NCI-H510A treated with DMSO at 0.1 percent for 48 hours (cell line): ENCODE data around the gene ITGA2.

Experiments
- DNase-seq: peaks from one replicate; lab custom pipeline; 2025; lab: John Stamatoyannopoulos, UW

ITGA2 gene

DNA sequence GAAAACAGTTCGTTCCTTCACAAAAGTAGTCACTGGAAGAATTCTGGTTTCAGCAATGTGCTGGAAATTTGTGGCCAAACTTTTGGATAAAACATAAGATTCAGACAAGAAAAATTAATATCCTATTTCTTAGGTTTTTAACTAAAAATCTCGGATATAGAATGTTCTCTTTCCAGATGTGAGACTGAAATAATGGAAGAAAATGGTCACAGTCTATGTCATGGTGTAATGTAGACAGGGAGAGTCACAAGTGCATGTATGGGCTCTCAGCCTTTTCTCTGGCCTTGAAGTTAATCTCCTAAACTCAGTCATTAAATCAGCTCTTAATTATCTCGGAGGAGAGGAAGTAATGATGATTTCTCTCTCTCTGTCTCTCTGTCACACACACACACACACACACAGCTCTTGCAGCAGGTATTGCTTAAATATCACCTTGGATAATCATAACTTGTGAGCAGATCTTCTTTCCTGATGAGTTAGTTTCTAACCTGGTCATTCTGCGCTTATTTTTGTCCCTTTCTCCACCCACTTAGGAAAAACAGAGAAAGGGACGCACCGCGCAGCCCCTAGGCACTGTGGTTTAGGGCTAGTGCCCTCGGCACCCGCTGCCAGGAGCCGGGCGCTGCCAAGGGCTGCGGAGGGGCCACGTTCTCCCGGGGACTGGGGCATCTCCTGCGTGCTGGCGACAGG, 672 bp upstream of the ITGA2 start:
- no peak for DNase-seq

DNA sequence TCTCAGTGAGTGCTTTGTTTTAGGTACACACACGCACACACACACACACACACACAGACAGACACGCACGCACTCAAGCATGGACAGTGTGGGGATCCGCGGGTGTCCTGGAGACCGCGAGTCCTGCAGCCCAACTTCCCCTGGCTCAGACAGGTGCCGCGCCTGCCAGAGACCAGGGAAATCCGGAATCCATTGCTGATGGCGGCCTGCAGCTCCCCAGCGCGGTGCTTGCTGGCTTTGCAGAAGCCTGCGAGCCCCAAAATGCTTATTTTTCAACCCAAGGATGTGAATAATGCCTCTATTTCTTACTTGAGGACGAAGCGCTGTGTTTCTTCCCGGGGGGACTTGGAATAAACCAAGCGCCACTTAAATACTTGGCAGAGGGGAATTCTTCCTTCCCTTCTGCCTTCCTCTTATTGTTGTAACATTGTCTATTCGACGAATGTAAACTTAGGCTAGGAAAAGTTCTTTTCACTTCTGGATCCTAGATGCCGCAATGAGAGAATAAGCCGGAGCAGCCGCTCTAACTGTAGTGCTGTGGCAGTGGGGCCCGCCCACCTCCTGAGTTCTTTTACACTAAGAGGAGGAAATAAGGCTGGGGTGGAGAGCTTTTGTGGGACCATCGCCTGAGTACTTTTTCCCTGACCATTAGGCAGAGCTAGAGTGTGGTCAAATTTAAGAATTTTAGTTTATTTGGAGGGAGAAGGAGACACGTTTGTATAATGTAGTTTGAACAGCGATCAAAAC, 802 bp downstream of the ITGA2 start:
- no peak for DNase-seq

DNA sequence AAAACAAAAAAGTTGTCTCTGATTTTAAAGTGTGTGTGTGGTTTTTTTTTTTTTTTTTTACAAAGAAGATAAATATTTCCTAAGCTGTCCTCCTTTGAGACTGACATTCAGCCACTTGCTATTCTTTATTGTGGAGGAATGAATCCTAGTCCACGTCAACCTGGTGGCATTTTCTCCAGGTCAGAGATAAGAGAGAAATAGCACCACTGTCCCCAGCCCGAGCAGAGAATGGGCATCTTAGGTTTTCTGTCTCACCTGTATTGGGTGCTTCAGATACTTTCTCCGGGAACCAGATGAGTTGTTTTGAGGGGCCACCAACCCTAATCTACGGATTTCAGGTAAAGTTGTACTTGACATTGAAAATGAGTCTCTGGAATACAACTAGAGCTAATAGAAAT, 1.4 kb downstream of the ITGA2 start:
- no peak for DNase-seq

DNA sequence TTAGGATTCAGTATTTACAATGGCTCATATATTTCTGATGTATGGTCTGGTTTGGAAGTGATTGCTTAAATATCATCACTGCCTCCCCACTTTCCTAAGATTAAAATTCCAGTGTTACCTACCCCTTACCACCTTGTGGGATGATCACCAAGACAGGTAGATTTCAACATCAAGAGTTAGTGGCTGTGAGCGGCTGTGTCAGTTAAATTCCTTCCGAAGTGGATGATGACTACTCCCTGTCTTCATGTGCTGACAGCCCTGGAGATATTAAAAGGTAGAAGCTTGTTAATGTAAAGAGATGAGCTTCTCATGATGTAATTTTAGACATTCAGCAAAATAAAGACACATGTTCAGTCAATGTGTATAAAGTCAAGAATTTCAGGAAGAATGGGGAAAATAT, 4.2 kb downstream of the ITGA2 start:
- no peak for DNase-seq

DNA sequence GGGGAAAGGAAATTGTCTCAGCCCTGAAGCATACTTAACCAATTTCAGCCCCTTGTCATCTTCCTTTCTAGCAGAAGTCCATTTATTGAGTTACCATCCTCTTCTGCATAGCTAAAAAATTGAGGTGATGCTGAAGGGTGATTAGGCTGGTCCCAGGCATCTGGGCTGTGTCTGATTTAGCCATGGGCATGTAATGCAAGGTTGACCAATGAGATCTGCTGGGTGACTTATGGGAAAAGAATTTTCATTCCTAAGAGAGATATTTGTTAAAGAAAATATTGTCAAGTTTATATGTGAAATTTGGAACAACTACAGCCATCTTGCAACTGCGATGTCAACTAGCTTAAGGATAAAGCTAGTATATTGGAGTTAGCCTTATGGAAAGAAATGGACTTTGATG, 5.1 kb downstream of the ITGA2 start:
- DNase-seq, result no peak

DNA sequence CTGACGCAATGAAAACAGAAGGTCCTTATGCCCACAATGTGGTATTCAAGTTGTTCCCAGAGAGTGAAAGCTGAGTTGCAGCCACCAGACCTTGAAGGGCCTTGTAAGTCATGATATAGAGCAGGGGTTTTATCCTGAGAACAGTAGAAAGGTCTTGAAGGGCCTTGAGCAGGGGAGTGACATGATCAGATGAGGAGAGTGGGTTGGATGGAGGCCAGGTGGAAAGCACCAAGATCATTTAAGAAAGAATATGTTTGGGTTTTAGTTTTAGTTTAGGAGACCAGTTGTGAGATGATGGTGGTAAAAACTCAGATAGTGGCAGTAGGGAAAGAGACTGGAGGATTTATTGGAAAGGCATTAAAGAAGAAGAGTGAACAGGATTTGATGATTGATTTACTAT, 5.9 kb downstream of the ITGA2 start:
- DNase-seq, result no peak

DNA sequence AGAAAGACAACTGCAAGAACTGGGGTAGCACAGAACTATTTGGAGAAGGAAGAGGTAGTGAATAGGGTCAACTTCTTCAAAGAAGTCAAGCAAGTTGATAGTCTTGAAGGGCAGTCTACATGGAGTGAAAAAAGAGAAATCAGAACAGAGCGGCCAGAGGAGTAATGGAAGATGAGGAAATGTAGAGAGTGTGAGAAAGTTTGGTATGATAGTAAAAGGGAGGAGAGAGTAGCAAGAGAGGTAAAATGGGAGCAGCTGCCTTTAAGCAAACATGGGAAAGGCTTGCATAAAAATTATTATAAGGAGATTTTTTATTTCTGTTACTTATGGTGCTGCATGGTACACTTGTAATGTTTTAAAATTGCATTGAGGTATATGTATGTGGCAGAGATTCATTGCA, 6.8 kb downstream of the ITGA2 start:
- DNase-seq, result no peak

DNA sequence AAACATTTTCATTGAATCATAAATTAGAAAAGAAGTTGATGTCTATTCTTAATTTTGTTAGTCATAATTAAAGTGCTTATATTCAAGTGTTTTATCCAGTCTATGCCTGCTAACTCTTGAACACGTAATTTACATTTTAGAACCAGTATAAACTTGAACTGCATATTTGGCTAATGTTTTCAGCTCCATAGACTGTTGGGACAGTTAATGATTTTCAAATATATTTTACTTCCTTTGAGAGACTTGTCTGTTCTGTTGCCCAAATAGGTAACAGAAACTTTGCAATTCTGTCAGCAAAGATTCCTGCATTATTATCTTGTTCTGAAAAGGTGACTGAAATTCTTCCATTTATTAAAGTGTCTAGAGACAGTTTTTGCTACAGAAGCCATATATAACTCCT, 7.8 kb downstream of the ITGA2 start:
- DNase-seq, result no peak

DNA sequence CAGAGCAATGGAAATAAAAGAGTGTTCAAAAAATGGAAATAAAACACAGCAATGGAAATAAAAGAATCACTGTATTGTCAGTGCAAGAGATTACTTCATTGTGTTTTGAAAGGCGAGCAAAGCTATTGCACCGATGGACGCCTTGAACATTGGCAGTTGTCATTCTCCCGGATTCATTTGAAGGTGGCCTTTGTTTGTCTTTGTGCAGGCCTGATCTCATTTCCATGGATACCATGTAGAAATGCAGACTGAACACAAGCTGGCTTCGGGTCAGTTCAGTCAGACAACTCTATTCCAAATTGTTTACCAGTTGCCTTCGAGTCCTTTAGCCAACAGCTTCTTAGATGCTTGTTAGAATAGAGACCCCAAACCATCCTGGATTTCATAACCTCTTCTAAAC, 8.3 kb downstream of the ITGA2 start:
- DNase-seq, result no peak

DNA sequence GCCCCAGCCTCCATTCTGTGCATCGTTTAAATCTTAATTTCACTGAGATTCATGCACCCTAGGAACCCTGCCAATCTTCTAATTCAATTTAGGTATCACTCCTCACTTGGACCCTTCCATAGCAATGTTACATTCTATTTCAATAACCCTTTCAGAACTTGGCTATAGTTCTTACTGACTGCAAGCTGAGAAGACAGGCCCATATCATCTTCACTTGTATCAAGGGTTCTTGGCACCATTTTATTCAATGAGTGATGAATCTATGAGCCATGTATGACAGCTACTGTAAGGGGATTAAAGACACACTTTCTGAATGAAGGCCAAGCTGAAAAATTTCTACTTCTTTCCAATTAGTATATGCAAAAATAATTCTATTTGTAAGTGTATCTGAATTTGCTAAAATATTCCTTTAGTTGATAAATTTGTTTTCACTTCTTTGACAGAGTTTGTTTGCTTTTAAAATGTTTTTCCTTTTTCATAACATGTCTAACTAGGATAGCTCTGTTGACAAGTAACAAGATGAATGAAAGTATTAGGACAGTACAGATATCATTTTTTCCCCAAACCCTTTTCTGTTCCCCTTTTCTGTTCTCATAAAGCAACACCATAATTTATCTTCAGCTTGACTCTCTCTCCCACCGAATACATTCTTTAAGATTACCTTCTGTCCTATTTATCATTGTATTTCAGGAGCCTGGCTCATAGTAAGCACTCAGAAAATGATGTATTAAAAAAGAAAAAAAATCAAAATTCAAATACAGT, 9.6 kb downstream of the ITGA2 start:
- no peak for DNase-seq

DNA sequence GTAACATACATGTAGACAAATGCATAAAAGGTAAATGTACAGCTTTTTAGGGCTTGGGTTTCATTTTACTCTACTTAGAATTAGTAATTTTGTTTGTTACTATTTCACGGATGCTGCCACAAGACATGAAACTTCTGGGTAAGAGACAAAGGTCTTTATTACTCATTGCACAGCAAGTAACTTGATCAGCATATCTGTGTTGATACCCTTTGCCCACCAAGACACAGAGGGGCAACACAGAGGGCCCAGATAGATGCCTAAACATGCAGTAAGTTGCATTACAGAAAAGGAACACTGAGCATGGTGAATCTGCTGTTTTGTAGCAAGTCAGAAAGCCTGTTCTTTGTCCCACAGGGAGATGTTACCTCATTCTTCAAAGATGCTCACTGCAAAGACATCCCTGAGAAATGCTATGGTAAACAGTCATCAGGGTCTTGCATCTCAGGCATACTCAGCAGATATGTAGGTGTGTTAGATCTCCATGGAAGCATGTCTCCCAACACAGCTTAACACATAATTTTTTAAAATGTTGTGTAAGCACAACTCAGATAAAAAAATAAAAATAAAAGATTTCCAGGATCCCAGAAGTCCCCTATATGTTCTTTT, 10.3 kb downstream of the ITGA2 start:
- no peak for DNase-seq

DNA sequence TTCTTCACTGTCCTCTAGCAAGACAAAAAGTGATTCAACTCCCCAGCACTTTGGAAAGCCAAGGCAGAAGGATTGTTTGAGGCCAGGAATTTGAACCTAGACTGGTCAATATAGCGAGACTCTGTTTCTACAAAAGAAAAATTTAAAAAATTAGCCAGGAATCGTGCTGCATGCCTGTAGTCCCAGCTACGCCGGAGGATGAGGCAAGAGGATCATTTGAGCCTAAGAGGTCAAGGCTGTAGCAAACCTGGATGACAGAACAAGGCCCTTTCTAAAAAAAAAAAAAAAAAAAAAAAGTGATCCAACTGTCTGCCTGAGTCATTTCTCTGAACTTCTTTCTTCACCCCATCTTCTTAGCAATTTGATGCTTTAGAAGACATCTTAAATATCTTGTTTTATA, 12.4 kb downstream of the ITGA2 start:
- DNase-seq, result no peak

DNA sequence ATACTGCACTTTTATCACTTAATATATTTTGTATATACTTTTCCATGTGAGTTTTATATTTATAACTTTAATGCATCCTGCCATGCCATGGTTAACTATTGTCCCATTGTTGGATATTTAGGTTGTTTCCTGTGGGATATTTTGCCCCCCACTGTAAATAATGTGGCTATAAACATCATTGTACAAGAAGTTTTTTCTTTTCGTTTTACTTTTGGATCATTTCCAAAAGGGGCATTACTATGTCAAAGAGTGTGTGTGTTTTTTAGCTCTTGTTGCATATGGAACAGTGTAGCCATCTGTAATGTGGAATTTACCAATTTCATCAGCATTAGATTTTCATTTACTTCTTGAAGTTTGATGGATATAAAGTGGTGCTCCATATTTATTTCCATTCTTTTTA, 13.3 kb downstream of the ITGA2 start:
- no peak for DNase-seq

DNA sequence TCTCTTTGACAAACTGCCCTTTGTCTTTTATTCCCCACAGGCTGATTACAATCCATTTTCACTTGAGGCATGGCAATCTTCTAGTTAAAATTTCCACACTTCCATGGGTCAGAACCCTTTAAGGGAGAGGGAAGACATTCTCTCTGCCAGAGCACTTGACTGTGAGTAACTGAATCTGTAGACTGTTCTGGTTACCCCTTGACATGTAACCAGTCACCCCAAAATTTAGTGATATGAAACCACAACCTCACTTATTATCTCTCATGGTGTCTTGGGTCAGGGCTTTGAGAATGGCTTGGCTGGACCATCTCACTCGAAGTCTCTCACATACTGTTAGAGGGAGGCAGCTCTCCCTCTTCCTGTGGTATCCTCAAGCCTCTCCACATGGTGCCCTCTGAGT, 14.0 kb downstream of the ITGA2 start:
- no peak for DNase-seq

DNA sequence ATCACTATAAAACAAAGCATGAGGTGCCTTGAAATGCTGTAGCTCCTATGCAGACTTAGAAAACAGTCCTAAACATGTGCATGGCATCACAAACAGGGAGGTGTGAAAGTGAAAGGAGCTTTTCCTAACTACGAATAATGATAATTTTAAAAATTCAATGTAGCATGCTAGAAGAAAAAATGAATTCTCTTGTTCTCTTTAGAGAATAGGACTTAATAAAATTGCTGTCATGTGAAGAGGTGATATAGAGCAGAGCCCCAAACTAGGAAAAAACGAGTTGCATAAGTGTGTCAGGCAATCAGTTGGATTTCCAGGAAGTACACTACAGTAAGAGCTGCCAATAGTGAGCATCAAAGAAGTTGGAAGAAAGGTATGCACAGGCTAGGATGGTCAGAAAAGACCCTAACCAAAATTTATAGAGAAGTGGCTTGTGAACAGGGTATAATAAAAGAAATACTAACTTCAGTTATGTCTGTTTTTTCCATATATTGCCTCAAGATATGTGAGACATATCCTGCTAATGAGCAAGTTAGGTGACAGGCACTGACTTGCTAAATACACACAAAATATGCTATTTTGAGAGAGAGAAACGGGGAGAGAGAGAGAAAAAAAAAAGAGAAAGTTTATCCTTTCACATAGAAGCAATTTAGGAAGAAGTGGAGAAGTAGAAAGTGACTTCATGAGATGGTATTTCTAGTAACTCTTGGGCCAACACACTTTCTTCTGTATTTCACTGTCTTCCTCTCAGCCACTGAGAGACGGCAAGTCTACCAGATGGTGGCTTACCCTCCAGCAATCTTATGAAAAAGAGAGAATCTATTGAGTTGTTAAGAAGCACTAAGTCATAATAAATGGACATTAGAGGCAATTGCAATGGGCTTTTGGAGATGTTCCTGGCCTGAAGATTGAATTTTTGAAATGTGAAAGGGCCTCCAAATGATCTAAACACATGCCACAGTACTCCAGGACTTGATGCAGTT, 18.0 kb downstream of the ITGA2 start:
- DNase-seq, result no peak

DNA sequence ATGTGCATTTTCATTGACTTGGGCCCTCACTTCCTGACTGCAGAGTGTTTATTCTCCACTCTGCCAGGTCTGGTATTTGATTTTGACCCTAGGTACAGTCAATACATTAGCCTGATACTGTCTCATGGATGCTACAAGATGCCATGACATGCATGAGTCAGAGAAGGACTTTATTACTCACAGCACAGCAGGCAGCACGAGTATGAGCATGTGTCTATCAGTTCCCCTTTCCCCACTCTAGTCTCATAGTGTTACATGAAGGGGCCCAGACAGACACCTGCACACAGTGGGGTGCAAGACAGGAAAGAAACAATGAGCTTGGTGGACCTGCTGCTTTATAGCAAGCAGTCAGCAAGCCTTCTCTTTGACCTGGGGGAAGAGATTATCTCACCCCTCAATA, 19.6 kb downstream of the ITGA2 start:
- DNase-seq, result no peak

DNA sequence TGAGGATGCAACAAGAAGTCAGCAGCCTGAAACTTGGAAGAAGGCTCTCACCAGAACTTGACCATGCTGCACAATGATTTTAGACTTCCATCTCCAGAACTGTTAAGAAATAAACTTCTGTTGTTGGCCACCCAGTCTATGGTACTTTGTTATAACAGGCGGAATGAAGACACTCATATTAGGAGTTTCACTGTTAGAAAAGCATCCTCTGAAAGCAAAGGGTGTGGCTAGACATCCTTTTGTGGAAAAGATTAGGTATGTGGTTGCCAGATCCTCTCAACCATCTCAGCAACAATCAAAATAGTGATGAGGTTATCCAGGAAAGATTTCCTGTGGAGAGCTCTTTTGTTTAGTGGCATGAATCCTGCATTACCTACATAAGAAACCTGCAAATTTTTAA, 20.7 kb downstream of the ITGA2 start:
- DNase-seq, result no peak

DNA sequence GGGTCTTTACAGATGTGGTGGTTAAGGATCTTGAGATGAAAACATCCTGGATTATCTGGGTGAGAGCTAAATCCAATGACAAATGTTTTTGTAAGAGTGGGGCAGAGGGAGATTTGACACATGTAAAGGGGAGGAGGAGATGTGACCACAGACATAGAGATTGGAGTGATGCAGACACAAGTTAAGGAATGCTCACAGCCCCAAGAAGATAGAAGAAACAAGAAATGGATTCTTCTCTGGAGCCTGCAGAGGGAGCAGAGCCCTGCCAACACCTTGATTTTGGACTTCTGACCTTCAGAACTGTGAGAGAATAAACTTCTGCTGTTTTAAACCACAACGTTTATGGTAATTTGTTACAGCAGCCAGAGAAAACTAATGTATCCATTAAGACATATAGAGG, 21.7 kb downstream of the ITGA2 start:
- no peak for DNase-seq

DNA sequence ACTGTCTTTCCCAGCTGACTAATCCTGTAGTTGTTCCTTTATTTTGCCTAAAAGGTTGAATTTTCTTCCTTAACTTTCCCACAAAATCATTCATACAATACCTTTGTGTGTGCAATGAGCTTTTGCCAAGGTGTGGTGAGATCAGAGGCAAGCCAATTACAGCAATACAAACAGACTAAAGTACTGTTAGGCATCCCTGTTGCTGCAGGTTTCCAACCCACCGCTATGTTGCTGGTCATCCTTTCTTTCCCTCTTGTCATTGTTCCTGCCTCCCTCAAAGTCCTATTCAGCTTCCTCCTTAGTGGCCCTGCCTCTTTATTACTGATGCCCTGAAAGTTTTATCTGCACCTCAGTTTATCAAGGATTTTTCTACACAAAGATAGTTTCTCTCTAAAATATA, 22.1 kb downstream of the ITGA2 start:
- DNase-seq, result no peak

DNA sequence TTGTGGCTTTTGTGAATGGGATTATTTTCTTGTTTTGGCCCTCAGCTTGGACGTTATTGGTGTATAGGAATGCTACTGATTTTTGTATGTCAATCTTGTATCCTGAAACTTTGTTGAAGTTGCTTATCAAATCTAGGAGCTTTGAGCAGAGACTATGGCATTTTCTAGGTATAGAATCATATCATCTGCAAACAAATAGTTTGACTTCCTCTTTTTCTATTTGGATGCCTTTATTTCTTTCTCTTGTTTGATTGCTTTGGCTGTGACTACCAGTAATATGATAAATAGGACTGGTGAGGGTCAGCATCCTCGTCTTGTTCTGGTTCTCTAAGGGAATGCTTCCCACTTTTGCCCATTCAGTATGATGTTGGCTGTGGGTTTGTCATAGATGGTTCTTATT, 24.7 kb downstream of the ITGA2 start:
- DNase-seq, result no peak

DNA sequence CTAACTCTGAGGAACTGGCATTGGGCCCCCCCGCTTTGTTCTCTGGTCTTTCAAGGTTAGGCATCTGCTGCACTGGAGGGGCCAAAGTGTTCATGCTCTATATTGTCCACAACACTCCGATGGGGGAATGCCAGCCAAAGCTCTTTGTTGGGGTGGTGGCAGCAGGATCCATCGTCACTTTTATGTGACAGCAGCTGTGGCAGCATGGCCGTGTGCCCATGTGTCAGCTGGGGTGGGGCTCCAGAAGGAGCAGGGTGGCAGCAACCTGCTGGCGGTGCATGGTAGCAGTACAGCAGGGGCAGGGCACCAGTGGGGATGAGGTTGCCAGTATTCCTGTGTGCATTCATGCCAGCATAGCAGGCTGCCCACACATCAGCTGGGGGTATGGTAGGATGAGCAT, 28.2 kb downstream of the ITGA2 start:
- no peak for DNase-seq
